Measurements from ENCODE around the gene ATF3.

- TF ChIP-seq CTCF (conservative IDR thresholded peaks at IDR 0.05 in 1 of 2, IDR thresholded peaks at IDR 0.05 in 1 of 2; ENCODE audit: low read depth in 1 of 2, low read length in 2 of 2) (no peak), EZH2 (IDR thresholded peaks at IDR 0.05; ENCODE audit: low read length, missing control alignments) (no peak)
Measured at GRCh38 chr1:212622467-212622866, 13.9 kb downstream of the ATF3 start.
